Ishikawa (cell line): ENCODE results near the gene NCEH1.

Experiments
- CEBPB ChIP-seq: IDR thresholded peaks from 2 replicates; pipeline ENCODE4 v1.6.1; 2012
- EP300 ChIP-seq: IDR thresholded peaks from 2 replicates; pipeline ENCODE4 v1.6.1; 2012; ENCODE audit warnings: borderline replicate concordance
- MAX ChIP-seq: IDR thresholded peaks from 2 replicates; pipeline ENCODE4 v1.6.1; 2012
- RAD21 ChIP-seq: IDR thresholded peaks from 2 replicates; pipeline ENCODE4 v1.6.1; 2012; ENCODE audit warnings: low read depth
- REST ChIP-seq: IDR thresholded peaks from 2 replicates; pipeline ENCODE4 v1.6.1; 2012; ENCODE audit warnings: low read depth, mild to moderate bottlenecking
- TAF1 ChIP-seq: IDR thresholded peaks from 2 replicates; pipeline ENCODE4 v1.6.1; 2012; ENCODE audit warnings: low read depth, mild to moderate bottlenecking
- TCF12 ChIP-seq: IDR thresholded peaks from 2 replicates; pipeline ENCODE4 v1.6.1; 2012; ENCODE audit warnings: low read depth
- TEAD4 ChIP-seq: IDR thresholded peaks from 2 replicates; pipeline ENCODE4 v1.6.1; 2012
- YY1 ChIP-seq: IDR thresholded peaks from 2 replicates; pipeline ENCODE4 v1.6.1; 2012; ENCODE audit warnings: low read depth
- ZBTB7A ChIP-seq: IDR thresholded peaks from 2 replicates; pipeline ENCODE4 v1.6.1; 2012; ENCODE audit warnings: low read depth

- TF ChIP-seq REST (no peak), TEAD4 (no peak), ZBTB7A (no peak), RAD21 (no peak), CEBPB (no peak), MAX (no peak), TAF1 (no peak), EP300 (no peak), TCF12 (no peak), YY1 (no peak)
Measured at GRCh38 chr3:172688588-172688987, 22.3 kb downstream of the NCEH1 start.
